ENCODE measurements around the gene PLXNA4.

The PLXNA4 gene

GRCh38 chr7:132533916-132534315 is 42.4 kb downstream of the PLXNA4 start:
- H3K27me3 ChIP-seq (ENCODE audit: insufficient read depth, low read length) = peaks cover 11% of the 10 kb centered on the region; the same call in 1 of the 2 replicates
- no peak overlapping the region for H3K27ac ChIP-seq (ENCODE audit: low read depth, low read length)
- no peaks in the 10 kb centered on the region for H3K36me3 ChIP-seq (ENCODE audit: insufficient read depth, low read length)
- H3K79me2 ChIP-seq (ENCODE audit: control insufficient read depth, insufficient read depth, low read length, unreplicated experiment) = no peaks in the 10 kb centered on the region
- H2AFZ ChIP-seq (ENCODE audit: low read length, unreplicated experiment) = no peak overlapping the region
- no peaks in the 10 kb centered on the region for H3K4me1 ChIP-seq (ENCODE audit: control insufficient read depth, insufficient read depth, low read length, unreplicated experiment)
- H3K4me3 ChIP-seq (ENCODE audit: low read depth, low read length) = no peak overlapping the region

- H3K4me3 ChIP-seq (ENCODE audit: low read depth, low read length) = no peak overlapping the region
Observed at GRCh38 chr7:132532281-132532680, 44.0 kb downstream of the PLXNA4 start.

GRCh38 chr7:132531562-132531961 is 44.7 kb downstream of the PLXNA4 start:
- H3K4me1 ChIP-seq (ENCODE audit: control insufficient read depth, insufficient read depth, low read length, unreplicated experiment) = no peaks in the 10 kb centered on the region
- H2AFZ ChIP-seq (ENCODE audit: low read length, unreplicated experiment) = no peak overlapping the region
- no peak overlapping the region for H3K27ac ChIP-seq (ENCODE audit: low read depth, low read length)
- no peaks in the 10 kb centered on the region for H3K36me3 ChIP-seq (ENCODE audit: insufficient read depth, low read length)
- no peak overlapping the region for H3K4me3 ChIP-seq (ENCODE audit: low read depth, low read length)
- no peaks in the 10 kb centered on the region for H3K79me2 ChIP-seq (ENCODE audit: control insufficient read depth, insufficient read depth, low read length, unreplicated experiment)
- H3K27me3 ChIP-seq (ENCODE audit: insufficient read depth, low read length) = peaks cover 11% of the 10 kb centered on the region; the same call in 1 of the 2 replicates

More at GRCh38 chr7:132532281-132532680, 44.0 kb downstream of the PLXNA4 start:
- Histone ChIP-seq H3K4me1 (ENCODE audit: control insufficient read depth, insufficient read depth, low read length, unreplicated experiment) (no peaks in the 10 kb centered on the region), H3K27ac (ENCODE audit: low read depth, low read length) (no peak overlapping the region), H2AFZ (ENCODE audit: low read length, unreplicated experiment) (no peak overlapping the region), H3K36me3 (ENCODE audit: insufficient read depth, low read length) (no peaks in the 10 kb centered on the region), H3K27me3 (ENCODE audit: insufficient read depth, low read length) (peaks cover 11% of the 10 kb centered on the region; the same call in 1 of the 2 replicates), H3K79me2 (ENCODE audit: control insufficient read depth, insufficient read depth, low read length, unreplicated experiment) (no peaks in the 10 kb centered on the region)

GRCh38 chr7:132528695-132529094 is 47.6 kb downstream of the PLXNA4 start:
- Histone ChIP-seq H3K79me2 (ENCODE audit: control insufficient read depth, insufficient read depth, low read length, unreplicated experiment) (no peaks in the 10 kb centered on the region), H3K27ac (ENCODE audit: low read depth, low read length) (no peak overlapping the region), H3K27me3 (ENCODE audit: insufficient read depth, low read length) (peaks cover 11% of the 10 kb centered on the region; the same call in 1 of the 2 replicates), H3K4me1 (ENCODE audit: control insufficient read depth, insufficient read depth, low read length, unreplicated experiment) (no peaks in the 10 kb centered on the region), H2AFZ (ENCODE audit: low read length, unreplicated experiment) (no peak overlapping the region), H3K36me3 (ENCODE audit: insufficient read depth, low read length) (no peaks in the 10 kb centered on the region), H3K4me3 (ENCODE audit: low read depth, low read length) (no peak overlapping the region)

GRCh38 chr7:132527467-132528410 is 48.5 kb downstream of the PLXNA4 start:
- Histone ChIP-seq H3K79me2 (ENCODE audit: control insufficient read depth, insufficient read depth, low read length, unreplicated experiment) (no peaks in the 10 kb centered on the region), H3K36me3 (ENCODE audit: insufficient read depth, low read length) (no peaks in the 10 kb centered on the region), H2AFZ (ENCODE audit: low read length, unreplicated experiment) (no peak overlapping the region), H3K27me3 (ENCODE audit: insufficient read depth, low read length) (peaks cover 11% of the 10 kb centered on the region; the same call in 1 of the 2 replicates), H3K4me3 (ENCODE audit: low read depth, low read length) (no peak overlapping the region), H3K4me1 (ENCODE audit: control insufficient read depth, insufficient read depth, low read length, unreplicated experiment) (no peaks in the 10 kb centered on the region), H3K27ac (ENCODE audit: low read depth, low read length) (no peak overlapping the region)

GRCh38 chr7:132526111-132526740 is 50.0 kb downstream of the PLXNA4 start:
- Histone ChIP-seq H3K27me3 (ENCODE audit: insufficient read depth, low read length) (peaks cover 7% of the 10 kb centered on the region; the same call in 1 of the 2 replicates), H3K27ac (ENCODE audit: low read depth, low read length) (no peak overlapping the region), H2AFZ (ENCODE audit: low read length, unreplicated experiment) (no peak overlapping the region), H3K79me2 (ENCODE audit: control insufficient read depth, insufficient read depth, low read length, unreplicated experiment) (no peaks in the 10 kb centered on the region), H3K36me3 (ENCODE audit: insufficient read depth, low read length) (no peaks in the 10 kb centered on the region), H3K4me3 (ENCODE audit: low read depth, low read length) (no peak overlapping the region), H3K4me1 (ENCODE audit: control insufficient read depth, insufficient read depth, low read length, unreplicated experiment) (no peaks in the 10 kb centered on the region)

- H3K27ac ChIP-seq (ENCODE audit: low read depth, low read length) = no peak overlapping the region
Observed at GRCh38 chr7:132521423-132521822, 54.8 kb downstream of the PLXNA4 start.

GRCh38 chr7:132520591-132521280 is 55.5 kb downstream of the PLXNA4 start:
- Histone ChIP-seq H3K27me3 (ENCODE audit: insufficient read depth, low read length) (no peaks in the 10 kb centered on the region; the same call in 1 of the 2 replicates), H3K36me3 (ENCODE audit: insufficient read depth, low read length) (no peaks in the 10 kb centered on the region), H3K4me1 (ENCODE audit: control insufficient read depth, insufficient read depth, low read length, unreplicated experiment) (no peaks in the 10 kb centered on the region), H2AFZ (ENCODE audit: low read length, unreplicated experiment) (no peak overlapping the region), H3K27ac (ENCODE audit: low read depth, low read length) (no peak overlapping the region), H3K79me2 (ENCODE audit: control insufficient read depth, insufficient read depth, low read length, unreplicated experiment) (no peaks in the 10 kb centered on the region), H3K4me3 (ENCODE audit: low read depth, low read length) (no peak overlapping the region)

More at GRCh38 chr7:132521423-132521822, 54.8 kb downstream of the PLXNA4 start:
- Histone ChIP-seq H3K79me2 (ENCODE audit: control insufficient read depth, insufficient read depth, low read length, unreplicated experiment) (no peaks in the 10 kb centered on the region), H3K36me3 (ENCODE audit: insufficient read depth, low read length) (no peaks in the 10 kb centered on the region), H3K4me3 (ENCODE audit: low read depth, low read length) (no peak overlapping the region), H3K4me1 (ENCODE audit: control insufficient read depth, insufficient read depth, low read length, unreplicated experiment) (no peaks in the 10 kb centered on the region), H2AFZ (ENCODE audit: low read length, unreplicated experiment) (no peak overlapping the region), H3K27me3 (ENCODE audit: insufficient read depth, low read length) (no peaks in the 10 kb centered on the region; the same call in 1 of the 2 replicates)

GRCh38 chr7:132519936-132520335 is 56.3 kb downstream of the PLXNA4 start:
- H3K79me2 ChIP-seq (ENCODE audit: control insufficient read depth, insufficient read depth, low read length, unreplicated experiment) = no peaks in the 10 kb centered on the region
- no peaks in the 10 kb centered on the region for H3K4me1 ChIP-seq (ENCODE audit: control insufficient read depth, insufficient read depth, low read length, unreplicated experiment)
- H3K4me3 ChIP-seq (ENCODE audit: low read depth, low read length) = no peak overlapping the region
- no peaks in the 10 kb centered on the region for H3K27me3 ChIP-seq (ENCODE audit: insufficient read depth, low read length)
- H3K36me3 ChIP-seq (ENCODE audit: insufficient read depth, low read length) = no peaks in the 10 kb centered on the region
- H3K27ac ChIP-seq (ENCODE audit: low read depth, low read length) = no peak overlapping the region
- H2AFZ ChIP-seq (ENCODE audit: low read length, unreplicated experiment) = no peak overlapping the region

- H3K4me1 ChIP-seq (ENCODE audit: control insufficient read depth, insufficient read depth, low read length, unreplicated experiment) = no peaks in the 10 kb centered on the region
- H2AFZ ChIP-seq (ENCODE audit: low read length, unreplicated experiment) = no peak overlapping the region
- H3K4me3 ChIP-seq (ENCODE audit: low read depth, low read length) = no peak overlapping the region
- no peaks in the 10 kb centered on the region for H3K79me2 ChIP-seq (ENCODE audit: control insufficient read depth, insufficient read depth, low read length, unreplicated experiment)
- no peak overlapping the region for H3K27ac ChIP-seq (ENCODE audit: low read depth, low read length)
- no peaks in the 10 kb centered on the region for H3K27me3 ChIP-seq (ENCODE audit: insufficient read depth, low read length)
- no peaks in the 10 kb centered on the region for H3K36me3 ChIP-seq (ENCODE audit: insufficient read depth, low read length)
Observed at GRCh38 chr7:132518839-132519173, 57.5 kb downstream of the PLXNA4 start.
